RKO (cell line): ENCODE measurements around the gene LIX1L.
A peak's percentile ranks its signal among the peaks of the same experiment; 100 is the strongest.

ENCODE experiments used
- DNase-seq: peaks from one replicate; pipeline ENCODE4 v3.0.0-alpha.2; 2016; ENCODE audit warnings: low spot score

LIX1L gene

GRCh38 chr1:145985502-145986439, 28.0 kb upstream of the LIX1L start:
- DNase-seq = peak; percentile 63

GRCh38 chr1:145985129-145985501, 27.3 kb upstream of the LIX1L start:
- no peak for DNase-seq

- no peak for DNase-seq
These were observed 26.4 kb upstream of the LIX1L start for GRCh38 chr1:145983960-145984830.

GRCh38 chr1:145983206-145983675, 25.4 kb upstream of the LIX1L start:
- no peak for DNase-seq

- no peak for DNase-seq
These were observed 24.4 kb upstream of the LIX1L start for GRCh38 chr1:145982010-145982723.

- DNase-seq = no peak
These were observed 22.7 kb upstream of the LIX1L start for GRCh38 chr1:145980457-145980994.

- peak; percentile 47 for DNase-seq
These were observed 22.1 kb upstream of the LIX1L start for GRCh38 chr1:145979746-145980456.

- DNase-seq = peak; percentile 100
These were observed 21.3 kb upstream of the LIX1L start for GRCh38 chr1:145978854-145979745.

- DNase-seq = no peak
These were observed 20.6 kb upstream of the LIX1L start for GRCh38 chr1:145978471-145978853.

GRCh38 chr1:145977486-145978470, 20.0 kb upstream of the LIX1L start:
- DNase-seq = peak; percentile 91

GRCh38 chr1:145977016-145977415, 19.2 kb upstream of the LIX1L start:
- DNase-seq = no peak

- DNase-seq = no peak
These were observed 17.4 kb upstream of the LIX1L start for GRCh38 chr1:145975216-145975615.

- no peak for DNase-seq
These were observed 16.9 kb upstream of the LIX1L start for GRCh38 chr1:145974721-145975120.

- no peak for DNase-seq
These were observed 14.8 kb upstream of the LIX1L start for GRCh38 chr1:145972580-145972979.

GRCh38 chr1:145967288-145967687, 9.5 kb upstream of the LIX1L start:
- no peak for DNase-seq

- DNase-seq = no peak
These were observed 7.4 kb upstream of the LIX1L start for GRCh38 chr1:145965119-145965744.

GRCh38 chr1:145964328-145965118, 6.7 kb upstream of the LIX1L start, which contains the start of the genes ANKRD34A and POLR3GL:
Gene ANKRD34A (minus strand): TSS chr1:145964575. CDS start chr1:145961759, 2,816 bp downstream.
Gene POLR3GL (plus strand): TSS chr1:145964690. CDS start chr1:145974866, 10,176 bp downstream.
- DNase-seq = peak; percentile 96
